A673 (cell line): ENCODE measurements around the gene GSG1L.

Experiments
- CTCF ChIP-seq: fragments of 300-800, 200-600 bp; sonication (generic); conservative IDR thresholded peaks from 2 replicates; pipeline ENCODE4 v1.5.1; 2017; ENCODE audit warnings: low read depth, mild to moderate bottlenecking, antibody characterized with exemption, low read length, moderate library complexity, mixed read lengths
- EZH2 ChIP-seq: fragments of 200-600 bp; sonication (generic); IDR thresholded peaks from 2 replicates; pipeline ENCODE4 v1.6.1; 2017; ENCODE audit warnings: borderline replicate concordance, low read depth, mild to moderate bottlenecking, mixed read lengths, antibody characterized with exemption, low read length; ENCODE audit not compliant: poor library complexity, severe bottlenecking

GRCh38 chr16:27764427-27764826, 299.1 kb downstream of the GSG1L start:
- TF ChIP-seq EZH2 = no peak
- TF ChIP-seq CTCF = no peak
